GM21717 (cell line): ENCODE measurements around the gene EGFLAM.
"Not testable (repeated sequence)": the region's sequence is repeated elsewhere in the genome, so short reads cannot be mapped to it uniquely, and the experiment has no call there.

Experiments
- ATAC-seq: cut with Tn5 transposase; IDR thresholded peaks from one replicate; pipeline ENCODE4 v1.9.1; 2021; ENCODE audit warnings: mild to moderate bottlenecking, moderate library complexity; ENCODE audit not compliant: unreplicated experiment

The EGFLAM gene

DNA sequence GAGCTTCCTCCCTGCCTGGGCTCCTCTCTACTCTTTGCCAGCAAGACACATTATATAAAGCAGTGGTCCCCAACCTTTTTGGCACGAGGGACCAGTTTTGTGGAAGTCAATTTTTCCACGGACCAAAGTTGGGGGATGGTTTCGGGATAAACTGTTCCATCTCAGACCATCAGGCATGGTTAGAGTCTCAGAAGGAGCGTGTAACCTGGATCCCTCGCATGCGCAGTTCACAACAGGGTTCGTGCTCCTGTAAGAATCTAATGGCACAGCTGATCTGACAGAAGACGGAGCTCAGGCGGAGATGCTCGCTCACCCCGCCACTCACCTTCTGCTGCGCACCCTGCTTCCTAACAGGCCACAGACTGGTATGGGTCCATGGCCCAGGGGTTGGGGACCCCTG, 155.3 kb downstream of the EGFLAM start:
- no peak for ATAC-seq

DNA sequence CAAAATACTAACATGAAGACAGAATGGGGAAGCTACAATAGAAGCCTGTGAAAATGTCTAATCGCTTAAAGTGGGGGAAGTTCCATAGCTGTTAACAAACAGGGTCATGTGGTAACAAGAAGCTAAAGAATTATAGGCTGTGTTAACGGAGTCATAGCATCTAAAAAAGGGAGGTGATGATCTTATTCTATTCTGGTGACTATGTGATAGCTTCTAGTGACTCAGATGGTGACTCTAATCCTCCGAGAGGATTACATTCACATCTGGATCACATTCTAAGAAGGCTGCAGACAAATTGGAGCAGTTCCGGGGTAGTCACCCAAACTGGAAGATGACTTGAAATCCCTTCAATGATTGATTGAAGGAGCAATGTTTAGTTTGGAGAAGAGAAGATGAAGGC, 156.0 kb downstream of the EGFLAM start:
- ATAC-seq, result no peak

DNA sequence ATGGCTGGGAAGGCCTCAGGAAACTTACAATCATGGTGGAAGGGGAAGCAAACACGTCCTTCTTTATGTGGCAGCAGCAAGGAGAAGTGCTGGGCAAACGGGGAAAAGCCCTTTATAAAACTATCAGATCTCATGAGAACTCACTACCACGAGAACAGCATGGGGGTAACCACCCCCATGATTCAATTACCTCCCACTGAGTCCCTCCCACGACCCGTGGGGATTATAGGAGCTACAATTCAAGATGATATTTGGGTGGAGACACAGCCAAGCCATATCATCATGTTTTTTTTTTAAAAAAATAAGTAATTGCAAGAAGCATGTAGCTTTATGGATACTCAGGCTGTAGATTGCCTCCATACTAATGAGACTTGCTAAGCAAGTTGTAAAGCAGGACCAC, 157.4 kb downstream of the EGFLAM start:
- ATAC-seq, result not testable (repeated sequence)

GRCh38 chr5:38417658-38418017, 159.3 kb downstream of the EGFLAM start:
- no peak for ATAC-seq

DNA sequence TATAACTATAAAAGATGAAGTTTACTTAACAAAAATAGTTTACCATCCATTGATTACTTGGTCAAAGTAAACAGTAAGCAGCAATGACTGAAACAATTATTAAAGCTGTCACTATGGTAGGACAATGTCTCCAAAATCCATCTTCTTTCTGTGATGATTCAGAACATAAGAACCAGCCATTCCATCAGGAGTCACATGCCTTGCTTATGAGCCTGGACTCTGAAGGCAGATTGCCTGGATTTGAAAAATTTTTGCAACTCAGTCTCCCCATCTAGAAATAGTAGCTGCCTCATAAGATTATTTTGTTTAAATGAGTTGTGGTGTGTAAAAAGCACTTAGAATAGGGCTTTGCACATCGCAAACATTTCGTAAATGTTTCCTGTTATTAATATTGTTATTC, 161.9 kb downstream of the EGFLAM start:
- ATAC-seq, result no peak

DNA sequence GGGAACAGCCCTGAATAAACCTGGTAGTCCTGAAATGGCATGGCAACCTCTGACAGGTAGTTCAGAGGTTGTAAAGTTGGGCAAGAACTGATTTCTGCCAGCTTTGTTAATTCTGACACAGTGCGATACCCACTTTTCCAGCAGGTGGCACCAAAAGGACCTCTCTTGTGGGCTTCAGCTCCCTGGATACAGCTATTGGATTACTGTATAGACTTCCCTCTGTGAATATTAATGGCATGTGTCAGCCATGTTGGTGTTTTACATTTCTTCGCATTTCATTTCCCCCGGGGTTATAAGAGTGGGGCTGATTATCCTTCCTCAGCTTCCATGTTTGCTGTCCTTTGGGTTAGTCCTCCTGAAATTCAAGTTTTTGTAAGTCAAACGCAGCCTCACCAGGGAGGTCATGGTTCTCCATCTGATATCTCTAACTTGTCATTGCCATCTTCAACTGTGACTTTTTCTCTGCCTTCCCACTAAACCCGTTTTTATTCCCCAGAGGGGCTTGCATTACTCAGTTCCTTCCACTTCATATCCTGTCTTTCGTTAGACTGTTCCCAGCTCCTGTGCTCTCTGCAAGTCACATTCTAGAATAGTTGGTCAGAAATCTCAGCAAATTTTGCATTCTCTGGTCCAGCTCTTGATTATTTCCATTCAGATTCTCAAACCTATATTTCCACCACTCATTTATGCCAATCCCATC, 162.5 kb downstream of the EGFLAM start:
- ATAC-seq, result no peak

DNA sequence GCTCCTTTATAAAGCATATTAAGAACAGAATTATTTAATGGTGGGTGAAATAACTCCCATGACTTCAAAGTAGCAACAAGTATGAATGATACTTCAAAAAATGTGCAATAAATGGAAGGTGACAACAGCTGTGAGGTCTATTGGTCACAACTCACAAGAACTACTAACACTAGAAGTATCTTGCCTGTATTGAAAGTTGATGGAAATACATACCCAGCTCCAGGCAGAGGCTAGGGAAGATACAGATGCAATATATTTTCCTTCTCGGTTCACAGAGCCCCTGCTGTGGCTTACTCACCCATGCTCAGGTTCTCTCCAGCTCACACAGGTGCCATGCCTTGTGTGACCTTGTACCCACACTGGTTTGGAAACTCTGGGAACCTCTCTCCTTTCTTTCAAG, 164.3 kb downstream of the EGFLAM start:
- ATAC-seq, result no peak

DNA sequence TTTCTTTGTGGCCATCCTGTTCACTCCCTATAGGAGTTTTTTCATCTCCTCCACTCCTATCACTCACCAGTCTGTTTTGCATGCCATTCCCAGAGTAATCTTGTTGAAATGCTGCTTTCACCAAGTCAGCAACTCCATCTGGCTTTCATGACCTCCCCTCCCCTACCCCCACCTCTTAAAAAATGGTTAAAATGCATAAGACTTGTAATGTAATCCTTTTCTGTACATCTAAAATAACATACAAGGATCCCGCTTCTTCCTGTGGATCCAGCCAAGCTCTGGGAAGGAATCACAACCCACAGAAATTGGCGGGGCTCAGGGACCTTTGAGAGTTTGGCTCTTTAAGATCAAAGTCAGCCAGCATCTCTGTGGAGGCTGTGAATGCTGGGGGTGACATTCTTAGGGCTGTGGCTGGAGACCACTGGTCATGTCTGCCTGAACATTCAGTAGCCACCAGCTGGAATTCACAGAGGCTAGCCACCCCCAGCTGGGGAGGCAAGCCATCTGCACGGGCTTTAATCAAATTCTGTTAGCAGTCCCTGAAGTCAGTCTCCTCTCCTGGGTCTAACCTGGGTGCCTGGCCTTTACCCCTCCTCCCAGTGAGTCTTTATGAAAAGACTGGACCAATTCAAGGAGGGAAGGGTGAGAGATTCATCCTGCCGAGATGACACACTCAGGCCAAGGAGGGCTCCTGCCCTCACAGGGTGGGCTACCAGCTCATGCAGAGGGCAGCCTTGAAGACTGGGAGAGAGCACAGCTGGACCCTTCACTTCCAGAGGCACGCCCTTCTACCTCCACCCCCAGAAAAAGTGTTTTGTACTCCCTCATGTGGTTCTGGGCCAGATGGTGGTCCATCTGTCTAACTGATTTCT, 165.2 kb downstream of the EGFLAM start:
- ATAC-seq, result no peak

GRCh38 chr5:38424148-38425060, 166.0 kb downstream of the EGFLAM start:
- no peak for ATAC-seq

GRCh38 chr5:38426490-38426889, 168.1 kb downstream of the EGFLAM start:
- ATAC-seq, result no peak

- ATAC-seq, result no peak
Observed at GRCh38 chr5:38426986-38427950, 168.9 kb downstream of the EGFLAM start.

- ATAC-seq, result no peak
Observed at GRCh38 chr5:38431242-38431853, 173.0 kb downstream of the EGFLAM start.

GRCh38 chr5:38433160-38433861, 175.0 kb downstream of the EGFLAM start:
- ATAC-seq, result no peak

DNA sequence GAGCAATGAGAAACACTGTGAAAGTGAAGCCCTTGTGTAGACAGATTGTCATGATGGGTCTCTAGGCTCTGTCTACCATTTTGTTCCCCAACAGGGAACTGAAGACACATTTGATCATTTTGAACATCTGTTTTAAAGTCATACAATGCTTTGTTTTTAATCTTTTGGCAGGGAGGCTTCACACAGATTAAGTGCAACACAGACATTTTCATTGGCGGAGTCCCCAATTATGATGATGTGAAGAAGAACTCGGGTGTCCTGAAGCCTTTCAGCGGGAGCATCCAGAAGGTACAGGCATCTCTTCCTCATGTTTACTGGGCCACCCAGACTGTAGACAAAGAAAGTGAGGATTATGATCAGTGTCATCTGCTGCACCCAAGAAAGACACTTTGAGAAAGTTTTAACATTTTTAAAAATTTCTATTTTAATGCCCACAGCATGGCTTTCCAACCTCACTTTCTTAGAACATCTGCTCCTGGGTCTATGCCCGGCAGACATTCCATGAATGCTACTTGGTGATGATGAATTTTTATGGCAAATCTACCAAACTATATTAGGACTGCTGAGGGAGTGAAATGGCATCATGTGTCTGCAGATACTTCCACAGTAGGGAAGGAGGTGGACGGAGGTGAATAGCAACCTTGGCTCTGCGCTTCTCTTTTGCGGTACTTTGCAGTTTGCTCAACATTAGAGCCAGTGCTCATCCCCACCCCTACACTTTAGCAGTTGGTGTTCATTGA, 176.8 kb downstream of the EGFLAM start:
- no peak for ATAC-seq

DNA sequence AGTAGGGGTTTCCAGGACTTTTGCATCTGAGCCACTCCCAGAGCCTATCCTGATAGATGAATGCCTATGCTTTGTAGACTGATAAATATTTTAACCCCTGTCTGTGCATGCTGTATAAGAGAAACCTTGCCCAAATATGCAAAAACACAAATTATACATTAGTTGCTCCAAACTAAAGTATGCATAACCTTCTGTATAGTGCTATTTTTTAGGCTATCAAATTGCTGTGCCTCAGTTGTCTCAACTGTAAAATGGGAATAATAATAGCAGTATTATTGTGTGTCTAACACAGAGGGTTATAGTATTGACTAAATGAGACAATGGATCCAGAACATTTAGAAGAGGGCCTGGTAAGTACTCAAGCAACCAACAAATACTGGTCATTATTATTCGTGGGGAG, 180.4 kb downstream of the EGFLAM start:
- ATAC-seq, result no peak

DNA sequence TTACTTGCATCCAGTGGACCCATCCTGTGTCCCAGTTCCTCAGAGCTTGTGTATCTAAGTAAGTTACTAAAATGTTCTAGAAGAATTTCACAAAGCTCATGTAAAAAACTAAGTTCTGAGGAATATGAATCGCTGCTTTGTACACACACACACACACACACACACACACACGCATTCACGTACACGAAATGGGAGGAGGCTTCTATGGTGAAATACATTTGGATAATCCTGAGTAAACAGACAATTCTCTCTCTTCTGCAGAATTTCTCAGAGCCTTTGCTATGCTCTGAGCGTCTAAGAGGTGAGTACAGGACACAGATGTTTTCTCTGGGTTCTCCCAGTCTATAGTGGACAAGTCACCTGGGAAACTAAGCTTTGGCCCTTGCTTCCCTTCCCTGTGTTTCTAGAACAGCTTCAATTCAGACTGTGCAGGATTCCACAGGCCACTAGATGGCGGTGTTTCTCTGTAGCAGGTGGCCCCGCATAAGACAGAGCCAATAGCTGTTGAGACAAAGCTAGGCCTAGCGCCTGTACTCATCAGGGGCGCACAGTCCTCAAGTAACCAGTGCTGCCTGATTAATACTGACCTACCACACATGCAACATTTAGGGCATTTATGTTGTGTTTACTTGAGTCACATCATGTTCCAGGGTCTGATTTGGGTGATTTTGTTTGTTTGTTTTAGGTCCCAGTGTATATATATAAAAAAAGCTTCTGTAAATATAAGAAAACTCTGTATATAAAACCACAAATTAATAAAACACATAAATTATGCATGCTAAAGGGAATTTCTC, 183.3 kb downstream of the EGFLAM start:
- peak; percentile 96 for ATAC-seq

- no peak for ATAC-seq
Observed at GRCh38 chr5:38442247-38442573, 183.9 kb downstream of the EGFLAM start.

DNA sequence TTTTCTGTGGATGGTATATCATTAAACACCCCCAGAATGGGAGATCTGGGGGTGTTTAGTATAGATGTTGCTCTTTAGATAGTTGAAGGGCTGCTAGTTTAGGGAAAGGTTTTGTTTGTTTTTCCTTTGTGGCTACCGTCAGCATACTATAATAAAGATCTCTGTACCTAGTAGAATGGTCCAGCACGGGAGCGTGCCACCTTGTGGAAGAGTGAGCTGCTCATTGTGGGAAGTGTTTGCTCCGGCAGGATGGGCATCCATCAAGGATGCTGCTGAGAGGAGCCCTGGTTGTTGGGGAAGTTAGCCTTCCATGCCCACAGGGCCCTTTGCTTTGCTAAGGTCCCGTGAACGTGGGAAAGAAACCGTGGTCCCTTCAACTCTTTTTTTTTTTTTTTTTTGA, 185.0 kb downstream of the EGFLAM start:
- no peak for ATAC-seq
